ENCODE measurements around the gene MPC2. TPM values are rescaled to one million over a fixed set of nuclear protein-coding genes. Genes with fewer than 3 reads are reported as not detected.
"Not testable (repeated sequence)": the region's sequence is repeated elsewhere in the genome, so short reads cannot be mapped to it uniquely, and the experiment has no call there.

Gene MPC2
- total and polyA plus RNA-seq, 7 experiments from 2014 or later: 28.0 to 86.9 (median 35.1) TPM

GRCh38 chr1:167928919-167929318, 8.0 kb downstream of the MPC2 start:
- POLR2A ChIA-PET; ATAC-seq; H3K4me3 ChIP-seq (ENCODE audit: low read length); H3K9me3 Mint-ChIP-seq; H3K27ac Mint-ChIP-seq; H3K9me3 ChIP-seq (ENCODE audit: control insufficient read depth in 2 of 3, low read length in 3 of 3); H3K27me3 Mint-ChIP-seq; H3K27ac ChIP-seq (ENCODE audit: low read depth, low read length); H3K36me3 Mint-ChIP-seq; H3K27me3 ChIP-seq (ENCODE audit: control insufficient read depth in 2 of 2, insufficient read depth in 2 of 2, low read length in 2 of 2); H3K4me1 ChIP-seq (ENCODE audit: control insufficient read depth in 2 of 2, insufficient read depth in 2 of 2, low read length in 2 of 2); intact Hi-C loops (cut with micrococcal nuclease); CTCF ChIA-PET; H3K4me3 Mint-ChIP-seq; H3K36me3 ChIP-seq (ENCODE audit: control insufficient read depth in 2 of 3, insufficient read depth in 3 of 3, low read length in 3 of 3); DNase-seq: not testable (repeated sequence)
- H3K4me1 Mint-ChIP-seq: peaks cover 14 to 38% (median 26%) of the 10 kb centered on the region in 7 donors

- ChIA-PET POLR2A (interaction anchor here (0.6 kb wide), 1 partner anchor 214 kb away, joined by 4 read pairs; no protein-coding TSS in a partner anchor), CTCF (interaction anchor here (1.0 kb wide), 1 partner anchor 154 kb away, joined by 4 read pairs; no protein-coding TSS in a partner anchor)
- H3K4me3 Mint-ChIP-seq: no peak overlapping the region
- ATAC-seq (no peak), DNase-seq (no peak)
- H3K36me3 ChIP-seq (ENCODE audit: control insufficient read depth in 2 of 3, insufficient read depth in 3 of 3, low read length in 3 of 3): peaks cover 0 to 4% (median 0%) of the 10 kb centered on the region in 3 experiments
- no peak overlapping the region for H3K4me3 ChIP-seq (ENCODE audit: low read length)
- H3K9me3 ChIP-seq (ENCODE audit: control insufficient read depth in 2 of 3, low read length in 3 of 3): no peaks in the 10 kb centered on the region
- no peaks in the 10 kb centered on the region for H3K27me3 Mint-ChIP-seq
- no peak overlapping the region for H3K27ac Mint-ChIP-seq
- H3K9me3 Mint-ChIP-seq: no peaks in the 10 kb centered on the region
- peaks cover 0 to 3% (median 0%) of the 10 kb centered on the region in 5 donors for H3K36me3 Mint-ChIP-seq
- H3K27me3 ChIP-seq (ENCODE audit: control insufficient read depth in 2 of 2, insufficient read depth in 2 of 2, low read length in 2 of 2): no peaks in the 10 kb centered on the region
- peaks cover 0 to 3% of the 10 kb centered on the region in 2 donors for H3K4me1 ChIP-seq (ENCODE audit: control insufficient read depth in 2 of 2, insufficient read depth in 2 of 2, low read length in 2 of 2)
- intact Hi-C loops (cut with micrococcal nuclease): no loop called here
- H3K4me1 Mint-ChIP-seq: peaks cover 9 to 34% (median 22%) of the 10 kb centered on the region in 7 donors
- H3K27ac ChIP-seq (ENCODE audit: low read depth, low read length): no peak overlapping the region
Measured at GRCh38 chr1:167928457-167928852, 8.4 kb downstream of the MPC2 start.

GRCh38 chr1:167927046-167927754, 9.7 kb downstream of the MPC2 start:
- Histone ChIP-seq H3K27me3 (ENCODE audit: control insufficient read depth in 2 of 2, insufficient read depth in 2 of 2, low read length in 2 of 2) (no peaks in the 10 kb centered on the region), H3K4me1 (ENCODE audit: control insufficient read depth in 2 of 2, insufficient read depth in 2 of 2, low read length in 2 of 2) (no peaks in the 10 kb centered on the region), H3K27ac (ENCODE audit: low read depth, low read length) (no peak overlapping the region), H3K4me3 (ENCODE audit: low read length) (no peak overlapping the region), H3K9me3 (ENCODE audit: control insufficient read depth in 2 of 3, low read length in 3 of 3) (no peaks in the 10 kb centered on the region), H3K36me3 (ENCODE audit: control insufficient read depth in 2 of 3, insufficient read depth in 3 of 3, low read length in 3 of 3) (peaks cover 0 to 6% (median 0%) of the 10 kb centered on the region in 3 experiments)
- ATAC-seq: no peak
- DNase-seq: no peak
- H3K9me3 Mint-ChIP-seq: no peaks in the 10 kb centered on the region
- CTCF ChIA-PET: no interaction called here
- POLR2A ChIA-PET: interaction anchor here (1.0 kb wide), 1 partner anchor 9 kb away, joined by 5 read pairs; no protein-coding TSS in a partner anchor
- peaks cover 0 to 8% (median 4%) of the 10 kb centered on the region in 5 donors for H3K36me3 Mint-ChIP-seq
- no peaks in the 10 kb centered on the region for H3K27me3 Mint-ChIP-seq
- H3K4me1 Mint-ChIP-seq: peaks cover 11 to 32% (median 18%) of the 10 kb centered on the region in 7 donors
- intact Hi-C loops (cut with micrococcal nuclease): no loop called here
- no peak overlapping the region for H3K4me3 Mint-ChIP-seq
- no peak overlapping the region for H3K27ac Mint-ChIP-seq

GRCh38 chr1:167926486-167926997, 10.3 kb downstream of the MPC2 start:
- no peak overlapping the region for H3K27ac Mint-ChIP-seq

GRCh38 chr1:167924543-167925231, 12.2 kb downstream of the MPC2 start:
- H3K27ac Mint-ChIP-seq: no peak overlapping the region
- POLR2A ChIA-PET: no interaction called here

More at GRCh38 chr1:167926486-167926997, 10.3 kb downstream of the MPC2 start:
- ATAC-seq (no peak), DNase-seq (no peak)
- H3K36me3 ChIP-seq (ENCODE audit: control insufficient read depth in 2 of 3, insufficient read depth in 3 of 3, low read length in 3 of 3): peaks cover 0 to 6% (median 0%) of the 10 kb centered on the region in 3 experiments
- H3K4me3 Mint-ChIP-seq: no peak overlapping the region
- ChIA-PET POLR2A (no interaction called here), CTCF (no interaction called here)
- H3K9me3 ChIP-seq (ENCODE audit: control insufficient read depth in 2 of 3, low read length in 3 of 3): no peaks in the 10 kb centered on the region
- no peak overlapping the region for H3K4me3 ChIP-seq (ENCODE audit: low read length)
- no peaks in the 10 kb centered on the region for H3K27me3 ChIP-seq (ENCODE audit: control insufficient read depth in 2 of 2, insufficient read depth in 2 of 2, low read length in 2 of 2)
- no peaks in the 10 kb centered on the region for H3K4me1 ChIP-seq (ENCODE audit: control insufficient read depth in 2 of 2, insufficient read depth in 2 of 2, low read length in 2 of 2)
- intact Hi-C loops (cut with micrococcal nuclease): loop anchor here in 1 of 2 donors (1.0 kb wide), 1 partner anchor 9 kb away; no protein-coding TSS in a partner anchor
- peaks cover 0 to 8% (median 4%) of the 10 kb centered on the region in 5 donors for H3K36me3 Mint-ChIP-seq
- H3K4me1 Mint-ChIP-seq: peaks cover 11 to 36% (median 18%) of the 10 kb centered on the region in 7 donors
- no peaks in the 10 kb centered on the region for H3K27me3 Mint-ChIP-seq
- no peak overlapping the region for H3K27ac ChIP-seq (ENCODE audit: low read depth, low read length)
- H3K9me3 Mint-ChIP-seq: no peaks in the 10 kb centered on the region

GRCh38 chr1:167924102-167924501, 12.8 kb downstream of the MPC2 start:
- DNase-seq (no peak), ATAC-seq (no peak)
- H3K27me3 ChIP-seq (ENCODE audit: control insufficient read depth in 2 of 2, insufficient read depth in 2 of 2, low read length in 2 of 2): no peaks in the 10 kb centered on the region
- ChIA-PET POLR2A (interaction anchor here (0.6 kb wide), 1 partner anchor 463 kb away, joined by 3 read pairs; no protein-coding TSS in a partner anchor), CTCF (no interaction called here)
- no peak overlapping the region for H3K27ac Mint-ChIP-seq
- no peaks in the 10 kb centered on the region for H3K4me1 ChIP-seq (ENCODE audit: control insufficient read depth in 2 of 2, insufficient read depth in 2 of 2, low read length in 2 of 2)
- no peaks in the 10 kb centered on the region for H3K9me3 ChIP-seq (ENCODE audit: control insufficient read depth in 2 of 3, low read length in 3 of 3)
- intact Hi-C loops (cut with micrococcal nuclease): no loop called here
- no peaks in the 10 kb centered on the region for H3K27me3 Mint-ChIP-seq
- H3K9me3 Mint-ChIP-seq: no peaks in the 10 kb centered on the region
- no peak overlapping the region for H3K4me3 ChIP-seq (ENCODE audit: low read length)
- no peak overlapping the region for H3K4me3 Mint-ChIP-seq
- H3K36me3 Mint-ChIP-seq: peaks cover 0 to 13% (median 6%) of the 10 kb centered on the region in 5 donors
- no peak overlapping the region for H3K27ac ChIP-seq (ENCODE audit: low read depth, low read length)
- H3K36me3 ChIP-seq (ENCODE audit: control insufficient read depth in 2 of 3, insufficient read depth in 3 of 3, low read length in 3 of 3): peaks cover 0 to 6% (median 0%) of the 10 kb centered on the region in 3 experiments
- peaks cover 7 to 31% (median 16%) of the 10 kb centered on the region in 7 donors for H3K4me1 Mint-ChIP-seq

More at GRCh38 chr1:167924543-167925231, 12.2 kb downstream of the MPC2 start:
- peaks cover 9 to 33% (median 16%) of the 10 kb centered on the region in 7 donors for H3K4me1 Mint-ChIP-seq
- peaks cover 0 to 11% (median 4%) of the 10 kb centered on the region in 5 donors for H3K36me3 Mint-ChIP-seq
- no peak overlapping the region for H3K27ac ChIP-seq (ENCODE audit: low read depth, low read length)
- H3K27me3 ChIP-seq (ENCODE audit: control insufficient read depth in 2 of 2, insufficient read depth in 2 of 2, low read length in 2 of 2): no peaks in the 10 kb centered on the region
- H3K9me3 Mint-ChIP-seq: no peaks in the 10 kb centered on the region
- no peaks in the 10 kb centered on the region for H3K4me1 ChIP-seq (ENCODE audit: control insufficient read depth in 2 of 2, insufficient read depth in 2 of 2, low read length in 2 of 2)
- peaks cover 0 to 6% (median 0%) of the 10 kb centered on the region in 3 experiments for H3K36me3 ChIP-seq (ENCODE audit: control insufficient read depth in 2 of 3, insufficient read depth in 3 of 3, low read length in 3 of 3)
- intact Hi-C loops (cut with micrococcal nuclease): no loop called here
- H3K9me3 ChIP-seq (ENCODE audit: control insufficient read depth in 2 of 3, low read length in 3 of 3): no peaks in the 10 kb centered on the region
- H3K4me3 ChIP-seq (ENCODE audit: low read length): no peak overlapping the region
- DNase-seq (no peak), ATAC-seq (no peak)
- no peak overlapping the region for H3K4me3 Mint-ChIP-seq
- CTCF ChIA-PET: no interaction called here
- H3K27me3 Mint-ChIP-seq: no peaks in the 10 kb centered on the region
